Neutrophil (primary cell): ENCODE data around the gene YWHAH.

Experiments
- H3K27ac ChIP-seq: fragments of 200-600 bp; sonication (generic); 2 replicates; pipeline ENCODE4 v1.5.1; 2016; ENCODE audit warnings: mild to moderate bottlenecking, moderate library complexity
- H3K27me3 ChIP-seq: fragments of 200-600 bp; sonication (generic); 2 replicates; pipeline ENCODE4 v1.6.0; 2016; ENCODE audit warnings: mild to moderate bottlenecking
- H3K36me3 ChIP-seq: fragments of 200-600 bp; sonication (generic); 2 replicates; pipeline ENCODE4 v1.5.1; 2017
- H3K4me1 ChIP-seq, 2 experiments: fragments of 200-600 bp in 1 of 2; sonication (generic) in 1 of 2; 1 replicate in 1 of 2; 2 replicates in 1 of 2; pipeline versions ENCODE4 v1.5.1 to v1.6.1; 2013 to 2016; ENCODE audit warnings: low read depth in 1 of 2, low read length in 1 of 2, mild to moderate bottlenecking in 1 of 2, moderate library complexity in 1 of 2; ENCODE audit not compliant: control insufficient read depth in 1 of 2, insufficient read depth in 1 of 2
- H3K4me3 ChIP-seq, 2 experiments: fragments of 200-600 bp in 1 of 2; sonication (generic) in 1 of 2; 1 replicate in 1 of 2; 2 replicates in 1 of 2; pipeline ENCODE4 v1.5.1; 2013 to 2016; ENCODE audit warnings: low read depth in 1 of 2, low read length in 1 of 2, mild to moderate bottlenecking in 1 of 2, moderate library complexity in 1 of 2
- H3K9me3 ChIP-seq: fragments of 200-600 bp; sonication (generic); 2 replicates; pipeline ENCODE4 v1.5.1; 2016
- CTCF ChIP-seq: fragments of 200-600 bp; sonication (generic); IDR thresholded peaks from 2 replicates; pipeline ENCODE4 v1.5.1; 2016; ENCODE audit warnings: antibody characterized with exemption

Gene YWHAH

GRCh38 chr22:31987218-31987617, 42.9 kb downstream of the YWHAH start:
- no peak for TF ChIP-seq CTCF
- Histone ChIP-seq H3K9me3 (no peaks in the 10 kb centered on the region), H3K4me1 (no peaks in the 10 kb centered on the region), H3K27me3 (peaks cover 40% of the 10 kb centered on the region), H3K36me3 (no peaks in the 10 kb centered on the region), H3K27ac (no peak overlapping the region), H3K4me3 (no peak overlapping the region)

- peaks cover 40% of the 10 kb centered on the region for H3K27me3 ChIP-seq
- no peaks in the 10 kb centered on the region for H3K36me3 ChIP-seq
- H3K4me1 ChIP-seq: no peaks in the 10 kb centered on the region
- H3K9me3 ChIP-seq: no peaks in the 10 kb centered on the region
- H3K4me3 ChIP-seq: no peak overlapping the region
- H3K27ac ChIP-seq: no peak overlapping the region
- TF ChIP-seq CTCF: no peak
Measured at GRCh38 chr22:31991102-31991839, 46.9 kb downstream of the YWHAH start.

GRCh38 chr22:31995046-31995445, 50.7 kb downstream of the YWHAH start:
- Histone ChIP-seq H3K4me1 (no peaks in the 10 kb centered on the region), H3K36me3 (no peaks in the 10 kb centered on the region), H3K27ac (no peak overlapping the region), H3K27me3 (peaks cover 23% of the 10 kb centered on the region), H3K4me3 (no peak overlapping the region), H3K9me3 (no peaks in the 10 kb centered on the region)
- no peak for TF ChIP-seq CTCF

- Histone ChIP-seq H3K36me3 (no peaks in the 10 kb centered on the region), H3K27ac (no peak overlapping the region), H3K4me1 (no peaks in the 10 kb centered on the region), H3K4me3 (no peak overlapping the region), H3K27me3 (peaks cover 22% of the 10 kb centered on the region), H3K9me3 (no peaks in the 10 kb centered on the region)
- no peak for TF ChIP-seq CTCF
Measured at GRCh38 chr22:31995807-31996206, 51.5 kb downstream of the YWHAH start.

GRCh38 chr22:31998784-31999385, 54.5 kb downstream of the YWHAH start:
- H3K27ac ChIP-seq: no peak overlapping the region
- no peaks in the 10 kb centered on the region for H3K9me3 ChIP-seq
- H3K27me3 ChIP-seq: peaks cover 17% of the 10 kb centered on the region
- no peaks in the 10 kb centered on the region for H3K4me1 ChIP-seq
- no peak for TF ChIP-seq CTCF
- no peaks in the 10 kb centered on the region for H3K36me3 ChIP-seq
- no peak overlapping the region for H3K4me3 ChIP-seq
